GM20431 (cell line): ENCODE results near the gene SEL1L.
"Not testable (repeated sequence)": the region's sequence is repeated elsewhere in the genome, so short reads cannot be mapped to it uniquely, and the experiment has no call there.

Experiments
- in situ Hi-C: fragments of 300-500 bp; cut with MseI, MboI; formaldehyde crosslinking; loops from one replicate; pipeline ENCODE4 v1.15.0; 2020; ENCODE audit warnings: low sequenced_read_pairs; ENCODE audit not compliant: unreplicated experiment

The SEL1L gene

GRCh38 chr14:81533212-81533535 is 479 bp downstream of the SEL1L start:
- in situ Hi-C loops = no loop called here

GRCh38 chr14:81529391-81529790 is 4.3 kb downstream of the SEL1L start:
- in situ Hi-C loops = no loop called here

- in situ Hi-C loops = no loop called here
These were observed 8.5 kb downstream of the SEL1L start for GRCh38 chr14:81525129-81525528.

DNA sequence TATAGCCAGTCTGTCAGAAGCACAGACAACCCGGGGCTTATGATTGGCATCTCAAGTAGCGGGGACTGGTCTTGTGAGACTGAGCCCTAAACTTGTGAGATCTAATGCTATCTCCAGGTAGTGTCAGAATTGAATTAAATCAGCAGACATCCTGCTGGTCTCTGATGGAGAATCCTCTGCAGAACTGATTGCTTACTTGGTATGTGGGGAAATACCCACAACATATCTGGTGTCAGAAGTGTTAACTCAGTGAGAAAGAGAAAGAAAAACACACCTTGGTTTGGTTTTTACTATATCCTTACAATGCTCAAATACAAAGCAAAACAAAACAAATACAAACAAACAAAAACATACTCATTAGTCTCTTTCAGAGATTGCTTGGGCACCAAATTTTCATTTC is 10.0 kb downstream of the SEL1L start:
- in situ Hi-C loops = no loop called here

DNA sequence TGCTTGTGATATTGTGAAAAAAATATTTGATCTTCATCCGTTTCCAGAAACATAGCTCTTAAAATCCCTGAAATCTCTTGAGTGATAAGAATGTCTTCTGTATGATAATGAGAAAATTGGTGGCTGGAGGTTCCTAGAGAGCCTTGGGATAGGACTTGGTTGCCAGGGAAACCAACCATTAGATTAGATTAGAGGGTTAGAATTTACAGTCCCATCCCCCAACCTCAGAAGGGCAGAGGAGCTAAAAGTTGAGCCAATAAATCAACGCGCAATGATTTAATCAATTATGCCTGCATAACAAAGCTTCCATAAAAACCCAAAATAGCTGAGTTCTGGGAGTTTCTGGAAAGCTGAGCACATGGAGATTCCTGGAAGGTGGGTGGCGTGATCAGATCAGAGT is 10.6 kb downstream of the SEL1L start:
- in situ Hi-C loops = no loop called here

DNA sequence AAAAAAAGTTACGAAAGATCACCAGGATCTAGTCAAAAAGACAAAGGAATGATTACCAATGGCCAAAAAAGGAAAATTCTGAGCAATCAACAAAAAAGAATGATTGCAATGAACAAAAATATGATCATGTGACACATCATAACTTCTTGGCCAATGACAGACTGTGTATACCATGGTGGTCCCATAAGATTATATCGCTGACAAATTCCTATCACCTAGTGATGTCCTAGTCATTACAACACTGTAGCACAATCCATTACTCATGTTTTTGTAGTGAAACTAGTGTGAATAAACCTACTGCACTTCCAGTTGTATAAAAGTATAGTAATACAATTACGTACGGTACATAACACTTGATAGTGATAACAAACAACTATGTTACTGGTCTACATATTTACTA is 12.3 kb downstream of the SEL1L start:
- in situ Hi-C loops = no loop called here

DNA sequence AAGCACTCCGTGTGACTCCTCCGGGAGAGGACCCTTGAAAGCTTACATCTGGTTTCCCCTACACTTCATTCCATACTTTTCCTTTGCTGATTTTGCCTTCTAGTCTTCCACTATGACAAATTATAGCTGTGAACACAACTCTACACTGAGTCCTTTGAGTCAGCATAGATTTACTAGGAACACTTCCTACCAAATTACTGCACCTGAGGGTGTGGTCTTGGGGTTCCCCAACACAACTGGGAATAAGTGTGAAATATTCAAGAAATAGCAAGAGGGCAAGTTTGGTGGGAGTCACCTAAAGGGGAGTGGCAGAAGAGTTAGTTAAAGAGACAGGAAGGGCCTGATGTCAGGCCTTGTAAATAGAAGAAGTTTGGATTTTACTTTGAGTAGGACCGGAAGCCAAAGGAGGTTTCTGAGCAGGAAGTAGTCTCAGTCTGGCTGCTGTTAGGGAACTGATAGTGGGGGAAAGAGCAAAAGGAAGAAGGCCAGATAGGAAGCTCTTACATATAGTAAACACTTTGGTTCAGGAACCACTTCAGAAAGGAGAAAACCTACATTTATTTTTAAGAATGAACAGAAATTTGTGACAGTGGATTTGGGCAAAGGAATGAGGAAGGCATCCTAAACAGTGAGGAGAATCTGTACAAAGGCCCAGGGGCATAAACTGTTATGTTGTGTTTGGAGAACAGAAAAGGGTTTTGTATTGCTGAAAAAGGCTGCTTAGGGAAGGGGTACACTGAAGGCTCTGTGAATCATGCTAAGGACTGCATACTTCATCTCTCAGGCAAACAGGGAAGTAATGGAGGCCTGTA is 14.2 kb downstream of the SEL1L start:
- in situ Hi-C loops = no loop called here

- in situ Hi-C loops = no loop called here
These were observed 15.8 kb downstream of the SEL1L start for GRCh38 chr14:81517798-81518398.

DNA sequence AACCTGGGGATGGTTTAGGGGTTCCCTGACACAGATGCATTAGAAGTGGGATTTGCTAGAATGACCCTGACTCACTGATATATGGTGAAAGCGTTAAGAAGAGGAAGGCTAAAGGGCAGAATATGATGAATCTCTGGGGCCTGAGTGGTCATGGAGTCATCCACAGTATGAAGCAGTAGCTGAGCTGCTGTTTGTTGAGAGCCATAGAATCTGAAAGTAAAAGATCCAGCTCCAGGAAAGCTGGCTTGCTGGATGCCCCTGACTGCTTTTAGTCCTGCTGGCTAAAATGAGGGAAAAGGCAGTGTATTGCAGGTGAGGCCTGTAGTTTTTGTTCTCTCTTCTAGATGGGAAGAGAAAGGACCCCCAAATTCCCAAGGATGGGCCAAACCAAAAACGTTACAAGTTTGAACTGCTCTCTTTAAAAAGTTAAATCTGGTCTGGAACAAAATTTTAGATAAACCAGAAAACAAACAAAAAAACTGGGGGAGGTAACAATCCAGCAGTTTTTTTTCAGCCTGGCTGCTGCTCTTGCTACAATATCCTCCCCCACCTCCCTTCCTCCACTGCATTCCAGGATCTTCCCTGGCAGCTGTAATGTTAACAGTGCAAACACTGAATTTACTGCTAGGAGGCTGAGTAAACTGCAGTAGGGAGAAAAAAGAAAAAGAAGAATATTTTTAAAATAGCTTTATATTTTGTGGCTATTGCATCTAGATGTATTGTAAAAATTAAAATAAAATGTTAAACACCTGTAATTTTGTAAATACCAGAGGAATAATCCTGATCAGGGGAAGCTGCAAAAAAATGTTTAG is 16.5 kb downstream of the SEL1L start:
- in situ Hi-C loops = no loop called here

DNA sequence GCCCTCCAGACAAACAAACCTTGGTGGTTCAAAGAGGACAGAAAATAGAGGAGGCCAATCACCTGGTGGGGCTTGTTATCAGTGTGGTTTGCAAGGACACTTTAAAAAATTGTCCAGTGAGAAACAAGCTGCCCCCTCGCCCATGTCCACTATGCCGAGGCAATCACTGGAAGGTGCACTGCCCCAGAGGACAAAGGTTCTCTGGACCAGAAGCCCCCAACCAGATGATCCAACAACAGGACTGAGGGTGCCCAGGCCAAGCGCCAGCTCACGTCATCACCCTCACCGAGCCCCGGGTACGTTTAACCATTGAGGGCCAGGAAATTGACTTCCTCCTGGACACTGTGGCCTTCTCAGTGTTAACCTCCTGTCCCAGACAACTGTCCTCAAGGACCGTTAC is 17.7 kb downstream of the SEL1L start:
- in situ Hi-C loops = not testable (repeated sequence)

DNA sequence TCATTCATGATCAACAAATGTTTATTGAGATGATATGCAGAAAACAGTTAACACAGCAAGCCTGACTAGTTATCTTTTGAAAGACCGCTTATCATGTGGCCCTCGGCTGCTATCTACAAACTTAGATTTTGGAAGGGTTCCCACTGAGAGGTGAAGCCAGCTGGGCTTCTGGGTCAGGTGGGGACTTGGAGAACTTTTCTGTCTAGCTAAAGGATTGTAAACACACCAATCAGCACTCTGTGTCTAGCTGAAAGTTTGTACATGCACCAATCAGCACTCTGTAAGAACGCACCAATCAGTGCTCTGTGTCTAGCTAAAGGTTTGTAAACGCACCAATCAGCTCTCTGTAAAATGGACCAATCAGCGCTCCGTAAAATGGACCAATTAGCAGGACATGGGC is 20.8 kb downstream of the SEL1L start:
- in situ Hi-C loops = not testable (repeated sequence)

- in situ Hi-C loops = no loop called here
These were observed 22.3 kb downstream of the SEL1L start for GRCh38 chr14:81511111-81511904.

GRCh38 chr14:81509838-81510452 is 23.7 kb downstream of the SEL1L start:
- in situ Hi-C loops = no loop called here

DNA sequence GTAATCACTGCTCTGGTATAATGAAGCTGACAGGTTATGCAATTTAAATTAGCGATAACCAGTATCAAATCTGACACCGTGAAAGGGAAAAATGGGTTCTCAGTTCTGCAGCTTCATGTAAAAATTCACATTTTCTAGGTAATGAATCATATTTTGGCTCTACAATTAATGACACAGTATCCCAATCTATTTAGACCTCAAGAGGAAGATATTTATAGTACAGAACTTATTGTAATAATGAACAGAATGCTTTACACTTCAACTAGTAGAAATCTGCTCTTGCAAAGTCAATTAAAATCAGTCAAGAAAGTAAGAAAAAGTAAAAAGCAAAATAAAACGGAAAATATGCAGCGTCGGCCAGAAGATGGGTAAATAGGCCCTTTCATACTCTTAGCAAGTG is 24.3 kb downstream of the SEL1L start:
- in situ Hi-C loops = no loop called here

GRCh38 chr14:81506487-81506886 is 27.2 kb downstream of the SEL1L start:
- in situ Hi-C loops = no loop called here

DNA sequence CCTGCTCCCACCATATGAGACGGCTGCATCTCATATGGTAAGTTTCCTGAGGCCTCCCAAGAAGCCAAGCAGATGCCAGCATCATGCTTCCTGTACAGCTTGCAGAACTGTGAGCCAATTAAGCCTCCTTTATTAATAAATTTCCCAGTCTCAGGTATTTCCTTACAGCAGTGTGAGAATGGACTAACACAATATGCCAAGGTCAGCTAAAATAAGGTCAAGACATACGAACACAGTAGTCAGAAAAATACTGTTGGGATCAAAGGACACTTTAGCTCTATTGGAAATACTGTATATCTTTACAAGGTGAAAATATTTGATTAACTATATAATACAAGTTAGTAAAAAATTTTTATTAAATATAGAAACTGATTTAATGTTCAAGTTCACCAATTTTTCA is 28.8 kb downstream of the SEL1L start:
- in situ Hi-C loops = no loop called here

GRCh38 chr14:81485781-81486180 is 47.9 kb downstream of the SEL1L start:
- in situ Hi-C loops = no loop called here

DNA sequence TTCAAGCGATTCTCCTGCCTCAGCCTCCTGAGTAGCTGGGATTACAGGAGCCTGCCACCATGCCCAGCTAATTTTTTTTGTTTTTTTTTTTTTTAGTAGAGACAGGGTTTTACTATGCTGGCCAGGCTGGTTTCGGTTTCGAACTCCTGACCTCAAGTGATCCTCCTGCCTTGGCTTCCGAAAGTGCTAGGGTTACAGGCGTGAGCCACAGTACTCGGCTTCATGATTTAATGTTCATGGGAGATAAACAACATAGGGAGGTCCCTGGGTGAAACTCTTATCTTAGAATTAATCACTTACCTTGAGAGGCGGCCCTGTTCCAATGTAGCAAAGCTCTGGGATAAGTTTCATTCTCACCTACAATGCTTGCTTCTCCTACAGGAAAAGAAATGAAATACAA is 48.3 kb downstream of the SEL1L start:
- in situ Hi-C loops = no loop called here

GRCh38 chr14:81484120-81484519 is 49.5 kb downstream of the SEL1L start:
- in situ Hi-C loops = no loop called here

DNA sequence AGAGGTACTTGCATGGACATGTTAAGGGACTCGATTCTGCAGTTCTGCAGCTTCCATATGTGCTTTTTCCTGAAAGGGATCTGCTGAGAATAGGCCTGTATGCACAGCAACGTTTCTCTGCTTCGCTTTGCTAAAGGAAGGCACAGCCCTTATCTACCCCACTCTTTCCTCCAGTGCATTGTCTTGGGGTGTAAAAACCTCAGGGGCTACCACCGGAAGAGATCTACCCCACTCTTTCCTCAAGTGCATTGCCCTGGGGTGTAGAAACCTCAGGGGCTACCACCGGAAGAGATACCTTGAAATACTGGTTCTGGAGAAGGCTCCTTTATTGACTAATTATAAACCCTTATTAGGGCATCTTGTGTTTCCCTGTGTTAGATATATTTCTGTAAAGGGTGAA is 52.9 kb downstream of the SEL1L start:
- in situ Hi-C loops = no loop called here
